Astrocyte of the spinal cord (primary cell): ENCODE results near the gene PDLIM5.
"Not testable (repeated sequence)": the region's sequence is repeated elsewhere in the genome, so short reads cannot be mapped to it uniquely, and the experiment has no call there.

Experiments
- DNase-seq: peaks from one replicate; pipeline ENCODE4 v3.0.0; 2011; ENCODE audit warnings: low read depth, low spot score
- H3K4me3 ChIP-seq: 2 replicates; pipeline ENCODE4 v1.5.1; 2011; ENCODE audit warnings: low read depth, mild to moderate bottlenecking, low read length, moderate library complexity
- in situ Hi-C: cut with HindIII; loops from 2 replicates; pipeline ENCODE4 v1.10.0; 2017; ENCODE audit warnings: low sequenced_read_pairs
- TF ChIP-seq, protein P1 (sequence below): IDR thresholded peaks from 2 replicates; pipeline ENCODE4 v1.5.1; 2012; ENCODE audit warnings: low read depth, mild to moderate bottlenecking, low read length, inconsistent platforms

Gene PDLIM5, protein sequence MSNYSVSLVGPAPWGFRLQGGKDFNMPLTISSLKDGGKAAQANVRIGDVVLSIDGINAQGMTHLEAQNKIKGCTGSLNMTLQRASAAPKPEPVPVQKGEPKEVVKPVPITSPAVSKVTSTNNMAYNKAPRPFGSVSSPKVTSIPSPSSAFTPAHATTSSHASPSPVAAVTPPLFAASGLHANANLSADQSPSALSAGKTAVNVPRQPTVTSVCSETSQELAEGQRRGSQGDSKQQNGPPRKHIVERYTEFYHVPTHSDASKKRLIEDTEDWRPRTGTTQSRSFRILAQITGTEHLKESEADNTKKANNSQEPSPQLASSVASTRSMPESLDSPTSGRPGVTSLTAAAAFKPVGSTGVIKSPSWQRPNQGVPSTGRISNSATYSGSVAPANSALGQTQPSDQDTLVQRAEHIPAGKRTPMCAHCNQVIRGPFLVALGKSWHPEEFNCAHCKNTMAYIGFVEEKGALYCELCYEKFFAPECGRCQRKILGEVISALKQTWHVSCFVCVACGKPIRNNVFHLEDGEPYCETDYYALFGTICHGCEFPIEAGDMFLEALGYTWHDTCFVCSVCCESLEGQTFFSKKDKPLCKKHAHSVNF

DNA sequence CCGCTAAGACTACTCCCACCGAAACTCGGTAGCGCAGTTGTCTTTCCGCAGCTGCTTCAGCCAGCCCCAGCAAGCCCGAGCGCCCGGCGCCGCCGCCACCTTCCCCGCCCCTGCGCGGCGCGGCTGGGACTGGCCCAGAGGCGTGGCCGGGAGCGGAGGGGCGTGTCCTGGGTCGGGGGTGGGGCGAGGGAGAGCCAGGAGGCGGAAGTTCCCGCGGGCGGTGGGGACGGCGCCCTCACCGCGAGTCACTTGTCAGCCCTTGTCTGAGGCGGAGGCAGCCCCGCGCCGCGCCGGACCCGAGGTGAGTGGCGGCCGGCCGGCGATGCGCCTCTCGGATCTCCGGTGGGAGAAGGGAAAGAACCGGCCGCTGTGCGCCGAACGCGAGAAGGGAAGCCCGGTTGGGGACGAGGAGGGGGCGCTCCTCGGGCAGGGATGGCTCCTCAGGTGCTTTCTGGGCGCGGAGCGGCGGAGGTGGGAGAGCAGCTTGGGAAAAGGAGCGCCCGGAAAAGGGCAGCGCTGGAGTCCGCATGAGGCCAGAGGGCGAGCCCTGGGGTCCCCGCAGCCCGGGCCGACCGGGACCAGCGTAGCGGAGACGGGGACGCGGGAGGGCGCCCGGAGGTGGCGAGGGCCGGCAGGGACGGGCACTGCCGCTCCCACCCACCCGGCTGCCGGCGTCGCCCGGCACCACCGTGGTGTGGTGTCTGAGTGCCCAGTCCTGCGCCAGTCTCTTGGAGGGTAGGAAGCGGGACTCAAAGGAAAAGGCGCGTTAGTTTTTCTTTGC is at the start of gene PDLIM5:
Gene PDLIM5, plus strand, starts transcription at position 248 of the 781 bp plus-strand sequence. CDS start 3,347 bp downstream, outside the sequence.
- peak within 1 kb of the TSS; percentile 88 for H3K4me3 ChIP-seq
- TF ChIP-seq, protein P1, sequence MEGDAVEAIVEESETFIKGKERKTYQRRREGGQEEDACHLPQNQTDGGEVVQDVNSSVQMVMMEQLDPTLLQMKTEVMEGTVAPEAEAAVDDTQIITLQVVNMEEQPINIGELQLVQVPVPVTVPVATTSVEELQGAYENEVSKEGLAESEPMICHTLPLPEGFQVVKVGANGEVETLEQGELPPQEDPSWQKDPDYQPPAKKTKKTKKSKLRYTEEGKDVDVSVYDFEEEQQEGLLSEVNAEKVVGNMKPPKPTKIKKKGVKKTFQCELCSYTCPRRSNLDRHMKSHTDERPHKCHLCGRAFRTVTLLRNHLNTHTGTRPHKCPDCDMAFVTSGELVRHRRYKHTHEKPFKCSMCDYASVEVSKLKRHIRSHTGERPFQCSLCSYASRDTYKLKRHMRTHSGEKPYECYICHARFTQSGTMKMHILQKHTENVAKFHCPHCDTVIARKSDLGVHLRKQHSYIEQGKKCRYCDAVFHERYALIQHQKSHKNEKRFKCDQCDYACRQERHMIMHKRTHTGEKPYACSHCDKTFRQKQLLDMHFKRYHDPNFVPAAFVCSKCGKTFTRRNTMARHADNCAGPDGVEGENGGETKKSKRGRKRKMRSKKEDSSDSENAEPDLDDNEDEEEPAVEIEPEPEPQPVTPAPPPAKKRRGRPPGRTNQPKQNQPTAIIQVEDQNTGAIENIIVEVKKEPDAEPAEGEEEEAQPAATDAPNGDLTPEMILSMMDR = no peak
- DNase-seq = peak; percentile 93
- in situ Hi-C loops = no loop called here

DNA sequence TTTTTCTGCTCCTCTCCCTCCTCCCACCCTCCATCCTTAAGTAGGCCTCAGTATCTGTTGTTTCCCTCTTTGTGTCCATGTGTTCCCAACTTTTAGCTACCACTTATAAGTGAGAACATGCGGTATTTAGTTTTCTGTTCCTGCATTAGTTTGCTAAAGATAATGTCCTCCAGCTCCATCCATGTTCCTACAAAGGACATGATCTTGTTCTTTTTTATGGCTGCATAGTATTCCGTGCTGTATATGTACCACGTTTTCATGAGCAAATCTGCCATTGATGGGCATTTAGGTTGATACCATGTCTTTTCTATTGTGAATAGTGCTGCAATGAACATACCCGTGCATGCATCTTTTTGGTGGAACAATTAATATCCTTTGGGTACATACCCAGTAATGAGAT is 49.3 kb upstream of the PDLIM5 start:
- in situ Hi-C loops, DNase-seq: not testable (repeated sequence)

DNA sequence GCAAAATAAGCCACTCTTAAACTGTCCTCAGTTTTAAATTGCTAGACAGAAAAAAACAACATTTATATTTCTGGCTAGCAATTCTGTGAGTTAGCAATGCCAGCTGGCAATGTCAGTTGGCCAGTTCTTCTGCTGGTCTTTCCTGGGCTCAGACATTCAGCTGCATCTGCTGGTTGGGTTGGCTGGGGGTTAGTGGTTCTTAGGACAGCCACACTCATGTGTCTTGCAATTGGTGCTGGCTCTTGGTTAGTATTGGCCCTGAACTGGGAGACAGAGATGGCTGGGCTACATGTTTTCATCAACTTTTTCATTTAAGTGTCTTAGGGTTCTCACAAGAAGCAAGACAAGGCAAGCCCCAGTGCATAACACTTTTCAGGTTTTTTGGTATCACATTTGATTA is 48.0 kb upstream of the PDLIM5 start:
- H3K4me3 ChIP-seq = no peak overlapping the region
- in situ Hi-C loops = no loop called here
- no peak for DNase-seq
- TF ChIP-seq, protein P1 = no peak

More for the DNA sequence above, 49.3 kb upstream of the PDLIM5 start:
- H3K4me3 ChIP-seq = not testable (repeated sequence)

DNA sequence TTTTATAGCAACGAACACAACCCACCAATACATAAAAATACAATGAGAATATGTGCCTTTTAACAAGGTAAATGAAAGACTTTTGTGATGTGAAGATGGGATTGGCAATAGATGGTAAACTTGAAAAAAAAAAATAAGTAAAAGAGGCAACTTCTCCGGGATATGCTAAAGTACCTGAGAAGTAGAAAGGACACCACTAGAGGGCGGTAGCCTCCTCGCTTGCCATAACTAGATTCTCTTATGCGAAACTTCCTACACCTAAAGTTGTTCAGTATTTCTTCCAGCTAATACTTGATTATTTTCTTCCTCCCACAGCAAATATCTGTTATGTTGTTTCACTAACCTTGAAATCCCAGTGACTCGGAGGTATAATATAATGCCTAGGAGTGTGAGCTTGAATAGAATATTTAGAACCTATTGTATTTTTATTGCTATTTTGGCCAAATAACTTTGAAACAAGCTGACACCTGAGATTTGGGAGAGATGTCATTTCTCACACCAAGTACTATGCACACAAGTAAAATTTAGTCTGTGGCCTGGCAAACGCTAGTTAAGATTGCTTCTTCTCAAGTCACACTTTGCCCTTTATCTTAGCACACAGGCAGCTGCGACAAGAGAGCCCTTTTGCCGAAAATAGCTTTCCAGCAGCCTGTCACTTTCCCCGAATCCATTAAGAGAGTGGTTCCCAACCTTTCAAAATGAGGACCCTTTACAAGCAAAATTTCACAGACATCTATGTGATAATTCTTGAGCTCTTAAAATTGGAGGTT is 44.9 kb upstream of the PDLIM5 start:
- DNase-seq = peak; percentile 88
- TF ChIP-seq, protein P1 = peak; percentile 83
- H3K4me3 ChIP-seq = no peak overlapping the region
- in situ Hi-C loops = no loop called here

DNA sequence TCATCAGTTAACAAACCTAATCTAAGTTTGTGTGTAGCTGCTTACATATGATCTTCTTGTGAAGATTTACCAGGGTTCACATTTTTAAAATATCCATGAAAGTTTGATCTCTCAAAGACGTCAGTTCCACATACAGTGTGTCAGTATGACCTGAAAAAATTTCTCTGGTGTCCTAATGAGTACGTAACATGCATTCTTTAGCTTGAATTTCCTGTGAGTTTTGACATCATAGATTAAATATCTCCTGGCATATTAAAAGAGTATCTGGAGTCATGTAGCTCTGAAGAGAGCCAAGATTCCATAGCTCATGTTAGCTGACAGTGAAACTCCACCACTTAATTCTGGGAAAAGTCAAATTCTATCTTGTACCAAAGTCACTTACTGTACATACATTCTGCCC is 43.9 kb upstream of the PDLIM5 start:
- TF ChIP-seq, protein P1 = no peak
- no peak for DNase-seq
- no peak overlapping the region for H3K4me3 ChIP-seq
- in situ Hi-C loops = no loop called here

DNA sequence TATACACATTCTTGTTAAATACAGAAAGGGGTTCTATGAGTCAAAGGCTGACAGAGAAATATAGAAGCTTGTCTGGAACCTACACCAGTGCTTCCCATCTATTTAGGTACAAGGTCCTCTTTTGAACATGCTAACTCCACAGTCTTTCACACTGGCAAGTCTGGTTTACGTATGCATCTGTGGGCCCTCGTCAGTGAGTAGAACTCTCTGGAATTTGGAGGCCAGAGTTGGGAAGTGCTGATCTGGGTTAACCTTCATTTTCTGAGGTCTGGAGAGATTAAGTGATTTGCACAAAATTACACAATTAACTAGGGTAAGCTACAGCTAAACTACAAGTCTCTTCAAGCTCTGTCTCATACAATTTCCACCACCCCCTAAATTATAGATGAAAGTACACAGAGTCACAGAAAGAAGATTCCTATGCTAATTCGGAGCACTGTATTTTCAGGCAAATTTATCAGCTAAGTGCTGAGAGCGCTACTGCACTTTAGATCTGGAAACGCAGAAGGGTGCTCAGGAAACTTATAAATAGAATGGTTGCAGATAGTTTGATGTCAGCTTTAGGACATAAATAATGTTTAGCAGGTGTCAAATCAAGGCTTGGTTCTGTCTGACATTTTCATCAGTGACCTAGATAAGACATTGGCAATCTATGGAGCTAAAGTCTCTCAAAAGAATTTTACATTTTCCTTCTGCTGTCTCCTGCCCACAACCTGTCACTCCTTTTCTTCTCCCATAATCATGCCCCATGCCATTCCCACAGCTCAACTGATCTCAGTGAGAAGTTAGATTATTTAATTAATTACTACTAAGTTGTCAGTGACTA is 43.0 kb upstream of the PDLIM5 start:
- H3K4me3 ChIP-seq = no peak overlapping the region
- DNase-seq = no peak
- TF ChIP-seq, protein P1 = no peak
- in situ Hi-C loops = no loop called here
